ENCODE results near the gene SLC22A5. TPM values are rescaled to one million over a fixed set of nuclear protein-coding genes. Genes with fewer than 3 reads are reported as not detected.

SLC22A5 gene
- total RNA-seq, 1 donor from 2014 or later = 2.6 TPM

GRCh38 chr5:132364319-132364718 is 5.2 kb upstream of the SLC22A5 start:
- DNase-seq (ENCODE audit: extremely low read depth, low read depth, low spot score) = no peak

DNA sequence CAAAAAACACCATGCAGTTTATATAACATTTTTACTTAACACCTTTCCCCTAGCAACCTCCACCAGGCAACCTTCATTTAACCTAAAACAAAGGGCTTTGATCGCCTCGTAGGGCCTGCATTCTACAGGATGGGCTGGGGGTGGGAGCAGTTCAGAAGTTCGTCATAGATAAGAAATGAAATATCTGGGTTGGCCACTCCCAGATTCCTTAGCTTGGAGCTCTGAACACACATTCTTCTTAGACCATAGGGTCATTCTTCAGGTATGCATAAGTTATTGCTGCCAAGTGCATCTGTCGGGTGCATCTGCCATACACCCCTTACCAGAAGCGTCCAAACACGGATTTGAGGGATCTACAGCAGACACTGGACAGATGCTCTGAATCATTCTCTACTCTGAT is 4.3 kb upstream of the SLC22A5 start:
- no peak for DNase-seq (ENCODE audit: extremely low read depth, low read depth, low spot score)

DNA sequence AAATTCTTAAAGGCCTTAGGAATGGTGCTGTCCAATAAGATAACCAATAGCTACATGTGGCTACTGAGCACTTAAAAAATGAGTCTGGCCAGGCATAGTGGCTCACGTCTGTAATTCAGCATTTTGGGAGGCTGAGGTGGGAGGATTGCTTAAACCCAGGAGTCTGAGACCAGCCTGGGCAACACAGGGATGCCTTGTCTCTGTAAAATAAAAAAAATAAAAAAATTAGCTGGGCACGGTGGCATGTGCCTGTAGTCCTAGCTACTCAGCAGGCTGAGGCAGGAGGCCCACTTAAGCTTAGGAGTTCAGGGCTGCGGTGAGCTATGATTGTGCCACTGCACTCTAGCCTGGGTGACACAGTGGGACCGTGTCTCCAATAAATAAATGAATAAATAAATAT is 1.3 kb upstream of the SLC22A5 start:
- DNase-seq (ENCODE audit: extremely low read depth, low read depth, low spot score) = no peak

- DNase-seq (ENCODE audit: extremely low read depth, low read depth, low spot score) = no peak
These were observed 470 bp upstream of the SLC22A5 start for GRCh38 chr5:132369007-132369473.

GRCh38 chr5:132370181-132370970 is 866 bp downstream of the SLC22A5 start:
- DNase-seq (ENCODE audit: extremely low read depth, low read depth, low spot score) = no peak

DNA sequence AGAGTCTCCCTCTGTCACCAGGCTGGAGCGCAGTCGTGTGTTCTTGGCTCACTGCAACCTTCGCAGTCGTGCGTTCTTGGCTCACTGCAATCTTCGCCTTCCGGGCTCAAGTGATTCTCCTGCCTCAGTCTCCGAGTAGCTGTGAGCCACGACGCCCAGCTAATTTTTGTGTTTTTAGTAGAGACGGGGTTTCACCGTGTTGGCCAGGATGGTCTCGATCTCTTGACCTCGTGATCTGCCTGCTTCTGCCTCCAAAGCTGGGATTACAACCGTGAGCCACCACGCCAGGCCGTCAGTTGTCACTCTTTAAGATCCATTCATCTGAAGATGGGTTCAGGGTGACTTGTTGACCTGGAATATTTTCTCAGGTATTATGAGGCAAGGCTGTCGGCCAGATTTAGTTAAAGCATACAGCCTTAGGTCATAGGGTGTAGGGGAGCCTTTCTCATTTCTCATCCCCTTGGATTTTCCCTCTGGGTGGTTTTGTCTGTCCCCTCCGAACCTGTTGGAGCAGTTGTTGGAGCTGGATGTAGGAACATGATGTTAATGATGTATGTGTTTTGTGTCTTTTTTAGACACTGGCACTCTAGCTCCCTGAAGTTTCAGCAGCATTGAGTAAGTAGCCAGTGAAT is 1.6 kb downstream of the SLC22A5 start:
- no peak for DNase-seq (ENCODE audit: extremely low read depth, low read depth, low spot score)

DNA sequence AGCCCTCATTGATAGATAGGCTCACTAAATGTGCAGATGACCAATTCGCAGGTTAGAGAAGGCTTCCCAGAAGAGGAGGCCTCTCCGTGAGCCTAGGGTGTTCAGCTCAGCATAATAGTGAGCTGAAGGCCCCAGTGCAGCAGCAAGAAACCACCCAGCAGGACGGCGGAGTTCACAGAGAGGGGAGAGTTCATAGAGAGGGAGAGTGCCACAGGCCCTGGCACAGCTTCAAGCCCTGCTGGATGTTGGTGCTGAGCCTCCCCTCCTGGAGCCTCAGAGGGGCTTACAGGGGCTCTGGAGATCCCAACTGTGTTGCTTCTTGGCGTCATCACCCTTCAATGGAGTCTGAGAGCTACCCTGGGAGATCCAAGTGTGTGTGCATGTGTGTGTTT is 2.1 kb downstream of the SLC22A5 start:
- no peak for DNase-seq (ENCODE audit: extremely low read depth, low read depth, low spot score)

- DNase-seq (ENCODE audit: extremely low read depth, low read depth, low spot score) = no peak
These were observed 2.6 kb downstream of the SLC22A5 start for GRCh38 chr5:132372127-132372526.

DNA sequence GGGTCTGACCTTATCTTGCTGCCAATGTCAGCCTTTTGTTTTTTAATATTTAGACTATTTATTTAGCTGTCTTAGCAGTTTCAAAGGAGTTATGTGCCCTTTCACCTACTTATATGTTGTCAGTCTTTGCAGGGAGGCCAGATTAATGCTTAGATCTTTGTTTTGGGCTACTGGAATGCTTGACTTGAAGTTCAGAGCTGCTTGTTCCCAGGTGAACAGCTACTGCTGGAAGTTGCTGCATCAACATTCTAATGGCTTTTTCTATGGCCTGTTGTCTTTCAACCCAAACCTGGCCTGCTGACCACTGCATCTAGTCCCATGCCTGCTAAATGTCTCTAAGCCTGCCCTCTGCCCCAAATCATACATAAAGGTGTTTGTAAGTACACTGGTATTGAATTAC is 3.0 kb downstream of the SLC22A5 start:
- DNase-seq (ENCODE audit: extremely low read depth, low read depth, low spot score) = no peak

DNA sequence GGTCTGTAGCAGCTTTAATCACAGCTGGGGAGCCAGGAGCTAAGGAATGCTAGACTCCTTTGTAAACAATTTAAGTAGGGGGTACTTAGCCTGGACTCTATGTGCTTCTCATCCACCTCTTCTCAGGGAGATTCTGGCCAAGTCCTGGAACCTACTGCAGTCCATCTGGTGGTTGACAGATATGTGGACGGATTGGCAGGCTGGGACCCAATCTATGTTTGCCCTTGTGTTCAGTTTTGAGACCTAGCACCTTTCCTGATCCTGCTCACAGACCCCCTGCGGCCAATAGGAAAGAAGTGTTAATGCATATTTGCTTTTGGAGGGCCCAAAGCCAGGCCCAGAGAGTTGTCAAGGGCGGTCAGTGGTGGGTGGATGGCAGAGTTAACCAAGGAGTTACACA is 6.4 kb downstream of the SLC22A5 start:
- DNase-seq (ENCODE audit: extremely low read depth, low read depth, low spot score) = no peak

DNA sequence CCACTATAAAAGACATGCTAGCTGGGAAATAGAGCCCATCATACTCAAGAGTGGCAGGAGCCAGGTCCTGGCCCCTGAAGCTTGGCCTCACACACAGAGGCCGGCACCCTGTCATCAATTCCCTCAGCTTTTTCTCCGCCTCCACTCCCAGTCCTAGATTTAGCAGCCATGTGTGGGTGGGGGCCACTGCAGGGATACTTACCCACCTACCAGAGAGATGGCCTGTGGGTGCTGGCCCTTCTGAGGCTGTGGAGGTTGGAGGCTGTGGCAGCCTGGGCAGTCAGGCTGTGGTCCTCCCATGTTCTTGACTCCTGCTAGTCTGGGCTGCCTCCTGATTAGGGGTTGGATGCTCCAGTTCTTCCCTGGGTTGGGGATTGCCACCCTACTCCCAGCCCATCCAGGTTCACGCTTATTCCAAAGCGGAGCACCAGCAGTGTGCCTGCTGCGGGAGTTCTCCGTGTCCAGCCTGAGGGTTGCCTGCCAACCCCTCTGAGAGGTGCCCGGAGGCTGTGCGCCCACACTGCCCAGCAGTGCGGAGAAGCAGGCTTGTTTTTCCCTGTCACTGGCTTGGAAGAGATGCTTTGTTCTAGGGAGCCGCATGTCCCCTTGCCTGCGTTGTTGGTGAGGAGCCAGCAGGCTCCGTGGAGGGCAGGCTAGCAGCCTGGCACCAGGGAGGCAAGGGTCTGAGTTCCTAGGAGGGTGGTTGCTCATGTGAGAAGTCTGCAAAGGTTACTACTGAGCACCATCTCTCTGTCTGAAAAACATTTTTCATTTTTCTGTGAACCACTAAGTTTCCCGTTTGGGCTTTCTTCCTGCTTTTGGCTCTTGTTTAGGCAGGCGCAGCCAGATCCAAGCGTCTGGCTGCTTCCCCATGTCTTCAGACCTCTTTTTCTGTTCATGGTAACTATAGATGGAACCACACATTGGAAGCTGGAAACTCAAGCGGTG is 7.5 kb downstream of the SLC22A5 start:
- DNase-seq (ENCODE audit: extremely low read depth, low read depth, low spot score) = no peak

DNA sequence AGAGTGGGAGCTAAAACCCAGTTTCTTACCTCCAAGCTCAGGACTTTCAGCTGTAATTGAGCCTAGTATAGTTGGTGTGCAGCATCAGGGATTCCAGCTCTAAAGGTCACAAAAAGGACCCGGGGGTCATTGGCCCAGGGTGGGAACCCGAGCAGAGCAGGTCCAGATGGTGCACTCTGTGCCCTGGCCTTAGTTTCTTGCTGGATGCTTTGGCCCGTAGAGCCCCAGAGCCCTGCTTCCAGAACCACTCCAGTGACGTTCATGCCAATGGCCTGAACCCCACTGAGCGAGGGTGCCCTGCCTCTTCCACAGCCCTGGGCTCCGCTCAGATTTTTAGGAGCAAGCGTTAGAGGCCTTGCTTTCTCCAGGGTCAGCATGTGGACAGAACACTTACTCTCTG is 8.2 kb downstream of the SLC22A5 start:
- DNase-seq (ENCODE audit: extremely low read depth, low read depth, low spot score) = no peak

DNA sequence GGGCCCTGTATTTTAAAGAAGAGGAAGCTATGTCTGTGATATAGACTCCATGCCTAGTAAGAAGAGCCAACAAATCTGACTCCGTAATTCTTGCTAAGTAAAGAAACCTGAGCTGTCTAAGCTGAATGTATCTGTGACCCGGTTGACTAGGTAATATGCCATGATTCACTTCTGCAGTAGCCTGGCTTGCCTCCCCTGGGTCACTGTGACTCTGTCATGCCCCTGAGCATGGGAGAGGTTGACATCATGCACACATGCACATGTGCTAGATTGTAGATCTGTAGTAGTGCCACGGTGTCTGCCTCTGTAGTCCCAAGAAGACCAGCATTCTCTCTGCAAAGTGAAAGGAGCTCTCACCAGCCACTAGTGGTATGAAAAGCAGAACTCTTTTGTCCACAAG is 9.1 kb downstream of the SLC22A5 start:
- no peak for DNase-seq (ENCODE audit: extremely low read depth, low read depth, low spot score)

- DNase-seq (ENCODE audit: extremely low read depth, low read depth, low spot score) = no peak
These were observed 10.5 kb downstream of the SLC22A5 start for GRCh38 chr5:132380047-132380446.

- DNase-seq (ENCODE audit: extremely low read depth, low read depth, low spot score) = no peak
These were observed 11.2 kb downstream of the SLC22A5 start for GRCh38 chr5:132380741-132381140.

DNA sequence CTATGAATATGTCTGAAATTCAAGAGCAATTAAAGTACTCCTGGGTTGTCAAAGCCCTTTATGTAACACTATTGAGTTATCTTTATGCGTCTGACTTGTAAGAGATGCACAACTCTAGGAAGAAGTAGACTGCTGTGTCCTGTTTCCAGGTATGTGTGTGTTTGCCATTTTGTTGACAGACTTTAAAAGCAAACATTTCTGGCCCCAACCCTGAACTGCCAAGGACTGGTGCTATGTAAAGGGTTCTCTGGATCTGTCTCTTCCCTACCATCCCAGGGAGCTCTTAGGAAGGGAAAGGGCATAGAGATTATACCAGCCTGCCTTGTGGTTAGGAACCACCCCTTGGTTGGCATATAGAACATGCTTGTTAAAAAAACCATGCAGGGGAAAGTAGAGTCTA is 12.1 kb downstream of the SLC22A5 start:
- no peak for DNase-seq (ENCODE audit: extremely low read depth, low read depth, low spot score)

DNA sequence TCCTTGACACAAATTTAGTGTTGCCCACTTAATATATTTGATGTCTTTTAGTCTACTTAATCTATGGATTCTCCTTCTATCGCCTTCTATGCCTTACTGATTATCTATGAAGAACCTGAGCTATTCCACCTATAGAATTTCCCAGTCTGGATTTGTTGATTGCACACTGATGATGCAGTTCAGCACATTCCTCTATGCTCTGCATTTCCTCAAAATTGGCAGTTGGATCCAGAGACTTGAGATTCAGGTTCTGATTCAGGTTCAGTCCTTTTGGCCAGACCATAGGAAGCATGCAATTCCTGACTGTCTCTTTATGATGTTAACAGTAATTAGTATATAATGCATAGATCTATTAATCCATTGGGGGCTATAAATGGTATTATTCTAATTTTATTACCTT is 13.8 kb downstream of the SLC22A5 start:
- no peak for DNase-seq (ENCODE audit: extremely low read depth, low read depth, low spot score)

DNA sequence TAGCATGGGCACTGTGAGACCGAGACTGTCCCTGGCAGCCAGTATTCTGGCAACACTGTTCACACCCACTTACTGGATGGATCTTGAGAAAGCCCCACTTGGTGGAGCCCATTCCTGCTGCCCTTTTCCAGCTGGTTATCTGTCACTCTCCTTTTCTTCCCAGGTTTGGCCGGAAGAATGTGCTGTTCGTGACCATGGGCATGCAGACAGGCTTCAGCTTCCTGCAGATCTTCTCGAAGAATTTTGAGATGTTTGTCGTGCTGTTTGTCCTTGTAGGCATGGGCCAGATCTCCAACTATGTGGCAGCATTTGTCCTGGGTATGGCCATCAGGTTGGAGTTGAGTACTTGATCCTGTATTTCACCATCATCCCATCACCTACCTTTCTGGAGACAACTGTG is 14.5 kb downstream of the SLC22A5 start:
- no peak for DNase-seq (ENCODE audit: extremely low read depth, low read depth, low spot score)

GRCh38 chr5:132384506-132385050 is 15.1 kb downstream of the SLC22A5 start:
- no peak for DNase-seq (ENCODE audit: extremely low read depth, low read depth, low spot score)

- DNase-seq (ENCODE audit: extremely low read depth, low read depth, low spot score) = no peak
These were observed 16.0 kb downstream of the SLC22A5 start for GRCh38 chr5:132385326-132386105.
